DOHH2 (cell line): ENCODE measurements around the gene TRIM34.

Experiments used
- H3F3A ChIP-seq: fragments of 200-600 bp; sonication (generic), shearing (Covaris generic); 2 replicates; pipeline ENCODE4 v1.6.0; 2016; ENCODE audit warnings: antibody characterized with exemption, mild to moderate bottlenecking; ENCODE audit not compliant: control insufficient read depth, insufficient read depth
- H3K27ac ChIP-seq: fragments of 200-600 bp; sonication (generic); 2 replicates; pipeline ENCODE4 v1.5.1; 2014; ENCODE audit warnings: low read depth, mild to moderate bottlenecking, low read length, moderate library complexity
- H3K27me3 ChIP-seq: fragments of 200-600 bp; sonication (generic); 2 replicates; pipeline ENCODE4 v1.6.1; 2014; ENCODE audit warnings: mild to moderate bottlenecking, low read length, mixed read lengths; ENCODE audit not compliant: control insufficient read depth
- H3K36me3 ChIP-seq: fragments of 200-600 bp; sonication (generic); 2 replicates; pipeline ENCODE4 v1.6.1; 2014; ENCODE audit warnings: mild to moderate bottlenecking, low read length, moderate library complexity, mixed read lengths; ENCODE audit not compliant: control insufficient read depth
- H3K4me1 ChIP-seq: fragments of 200-600 bp; sonication (generic); 2 replicates; pipeline ENCODE4 v1.6.1; 2014; ENCODE audit warnings: mild to moderate bottlenecking, low read length, mixed read lengths; ENCODE audit not compliant: control insufficient read depth
- H3K4me2 ChIP-seq: fragments of 200-600 bp; sonication (generic); 2 replicates; pipeline ENCODE4 v1.6.0; 2014; ENCODE audit warnings: mild to moderate bottlenecking, low read length, moderate library complexity
- H3K4me3 ChIP-seq: fragments of 200-600 bp; sonication (generic); 2 replicates; pipeline ENCODE4 v1.5.1; 2014; ENCODE audit warnings: mild to moderate bottlenecking, low read length, mixed read lengths
- H3K79me2 ChIP-seq: fragments of 200-600 bp; sonication (generic); 2 replicates; pipeline ENCODE4 v1.6.1; 2014; ENCODE audit warnings: mild to moderate bottlenecking, low read length, mixed read lengths; ENCODE audit not compliant: control insufficient read depth
- H3K9me2 ChIP-seq: fragments of 200-600 bp; sonication (generic); replicated peaks from 2 replicates; pipeline ENCODE4 v1.6.1; 2014; ENCODE audit warnings: mild to moderate bottlenecking, low read length, mixed read lengths; ENCODE audit not compliant: control insufficient read depth
- H3K9me3 ChIP-seq: fragments of 200-600 bp; sonication (generic); 2 replicates; pipeline ENCODE4 v1.6.1; 2014; ENCODE audit warnings: antibody characterized with exemption, low read length, mixed read lengths; ENCODE audit not compliant: control insufficient read depth, insufficient read depth
- H4K20me1 ChIP-seq: fragments of 200-600 bp; sonication (generic); 2 replicates; pipeline ENCODE4 v1.6.0; 2014; ENCODE audit warnings: low read depth, mild to moderate bottlenecking, antibody characterized with exemption, low read length, moderate library complexity; ENCODE audit not compliant: control insufficient read depth, insufficient read depth
- EZH2phosphoT487 ChIP-seq: fragments of 200-600 bp; sonication (generic); IDR thresholded peaks from 2 replicates; pipeline ENCODE4 v1.6.1; 2017; ENCODE audit warnings: borderline replicate concordance, mild to moderate bottlenecking, antibody characterized with exemption, low read length, moderate library complexity, mixed read lengths
- TF ChIP-seq, protein P1 (sequence below): fragments of 200-600 bp; sonication (generic); IDR thresholded peaks from one replicate; pipeline ENCODE4 v1.5.1; 2014; ENCODE audit warnings: antibody characterized with exemption, mild to moderate bottlenecking, low read depth, low read length; ENCODE audit not compliant: poor library complexity, severe bottlenecking

The TRIM34 gene

DNA sequence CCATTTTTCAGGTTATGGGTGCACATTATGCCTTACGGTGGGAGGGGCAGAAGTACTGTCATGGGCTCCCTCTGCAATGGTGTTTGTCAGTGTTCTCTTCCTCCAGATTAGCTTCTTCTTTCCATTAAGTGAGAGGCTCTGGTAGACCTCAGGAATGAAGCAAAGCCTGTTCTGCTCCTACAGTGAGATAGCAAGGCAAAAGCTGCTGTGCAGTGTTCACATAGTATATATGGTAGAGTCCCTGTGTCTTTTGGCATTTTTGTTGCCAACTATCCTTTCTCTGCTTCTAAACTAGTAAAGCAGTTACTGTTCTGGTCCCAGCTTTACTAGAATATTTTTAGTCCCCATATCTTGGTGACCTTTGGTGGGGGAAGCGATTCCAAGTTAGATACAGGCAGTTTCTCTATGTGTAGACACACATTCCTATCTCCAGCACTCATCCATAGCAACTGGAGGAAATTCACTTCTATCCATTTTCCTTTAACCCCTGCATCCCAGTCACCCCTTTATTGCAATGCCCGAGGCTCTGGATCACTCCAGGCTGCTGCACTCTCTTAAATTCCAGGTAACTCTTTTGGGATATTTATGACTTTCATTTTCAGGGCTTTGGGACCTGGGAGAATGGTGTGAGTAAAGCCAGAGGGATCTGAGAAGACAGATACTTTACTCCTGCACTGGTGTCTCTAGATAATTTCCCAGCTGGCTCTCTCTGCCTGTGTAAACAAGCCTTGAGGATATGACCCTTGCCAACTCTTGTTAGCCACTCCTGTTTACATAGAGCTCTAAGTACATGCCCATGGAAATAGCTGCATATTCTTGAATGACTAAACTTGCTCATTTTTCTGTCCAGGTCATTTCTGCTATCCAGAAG, 3.9 kb upstream of the TRIM34 start:
- H4K20me1 ChIP-seq = no peaks in the 10 kb centered on the region
- H3F3A ChIP-seq = no peaks in the 10 kb centered on the region
- no peaks in the 10 kb centered on the region for H3K36me3 ChIP-seq
- no peaks in the 10 kb centered on the region for H3K27me3 ChIP-seq
- H3K79me2 ChIP-seq = no peaks in the 10 kb centered on the region
- no peaks in the 10 kb centered on the region for H3K9me3 ChIP-seq
- no peak overlapping the region for H3K4me3 ChIP-seq
- TF ChIP-seq EZH2phosphoT487 = no peak
- TF ChIP-seq, protein P1, sequence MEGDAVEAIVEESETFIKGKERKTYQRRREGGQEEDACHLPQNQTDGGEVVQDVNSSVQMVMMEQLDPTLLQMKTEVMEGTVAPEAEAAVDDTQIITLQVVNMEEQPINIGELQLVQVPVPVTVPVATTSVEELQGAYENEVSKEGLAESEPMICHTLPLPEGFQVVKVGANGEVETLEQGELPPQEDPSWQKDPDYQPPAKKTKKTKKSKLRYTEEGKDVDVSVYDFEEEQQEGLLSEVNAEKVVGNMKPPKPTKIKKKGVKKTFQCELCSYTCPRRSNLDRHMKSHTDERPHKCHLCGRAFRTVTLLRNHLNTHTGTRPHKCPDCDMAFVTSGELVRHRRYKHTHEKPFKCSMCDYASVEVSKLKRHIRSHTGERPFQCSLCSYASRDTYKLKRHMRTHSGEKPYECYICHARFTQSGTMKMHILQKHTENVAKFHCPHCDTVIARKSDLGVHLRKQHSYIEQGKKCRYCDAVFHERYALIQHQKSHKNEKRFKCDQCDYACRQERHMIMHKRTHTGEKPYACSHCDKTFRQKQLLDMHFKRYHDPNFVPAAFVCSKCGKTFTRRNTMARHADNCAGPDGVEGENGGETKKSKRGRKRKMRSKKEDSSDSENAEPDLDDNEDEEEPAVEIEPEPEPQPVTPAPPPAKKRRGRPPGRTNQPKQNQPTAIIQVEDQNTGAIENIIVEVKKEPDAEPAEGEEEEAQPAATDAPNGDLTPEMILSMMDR = no peak
- H3K4me2 ChIP-seq = no peak overlapping the region
- no peaks in the 10 kb centered on the region for H3K9me2 ChIP-seq
- H3K4me1 ChIP-seq = peaks cover 15% of the 10 kb centered on the region
- H3K27ac ChIP-seq = no peak overlapping the region

DNA sequence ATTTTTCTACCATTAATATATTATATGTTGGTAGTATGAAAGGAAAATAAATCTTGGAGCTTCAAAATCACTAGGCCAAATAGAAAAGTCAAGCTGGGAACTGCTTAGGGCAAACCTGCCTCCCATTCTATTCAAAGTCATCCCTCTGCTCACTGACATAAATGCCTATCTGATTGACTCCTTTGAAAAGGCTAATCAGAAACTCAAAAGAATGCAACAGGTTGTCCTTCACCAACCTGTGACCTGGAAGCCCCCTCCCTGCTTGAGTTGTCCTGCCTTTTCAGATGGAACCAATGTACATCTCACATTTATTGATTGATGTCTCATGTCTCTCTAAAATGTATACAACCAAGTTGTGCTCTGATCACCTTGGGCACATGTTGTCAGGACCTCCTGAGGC, 3.2 kb upstream of the TRIM34 start:
- Histone ChIP-seq H3K9me3 (no peaks in the 10 kb centered on the region), H3K27ac (no peak overlapping the region), H3K4me1 (peaks cover 16% of the 10 kb centered on the region), H3K4me3 (no peak overlapping the region), H3K36me3 (no peaks in the 10 kb centered on the region), H3K79me2 (no peaks in the 10 kb centered on the region), H3K9me2 (no peaks in the 10 kb centered on the region), H3K4me2 (no peak overlapping the region), H4K20me1 (no peaks in the 10 kb centered on the region), H3K27me3 (no peaks in the 10 kb centered on the region), H3F3A (no peaks in the 10 kb centered on the region)
- TF ChIP-seq, protein P1 = no peak
- TF ChIP-seq EZH2phosphoT487 = no peak

DNA sequence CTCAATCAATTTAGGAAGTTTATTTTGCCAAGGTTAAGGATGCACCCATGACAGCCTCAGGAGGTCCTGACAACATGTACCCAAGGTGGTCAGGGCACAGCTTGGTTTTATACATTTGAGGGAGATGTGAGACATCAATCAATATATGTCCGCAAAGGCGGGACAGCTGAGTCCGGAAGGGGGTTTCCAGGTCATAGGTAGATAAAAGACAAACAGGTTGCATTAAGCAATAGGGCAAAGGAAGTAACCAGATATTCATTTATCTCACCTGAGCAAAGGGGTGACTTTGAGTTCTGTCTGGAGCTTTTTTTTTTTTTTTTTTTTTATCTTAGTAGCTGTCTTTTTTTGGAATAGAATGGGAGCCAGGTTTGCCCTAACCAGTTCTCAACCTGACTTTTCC, 2.0 kb upstream of the TRIM34 start:
- H3K36me3 ChIP-seq = no peaks in the 10 kb centered on the region
- H3K9me2 ChIP-seq = no peaks in the 10 kb centered on the region
- peaks cover 16% of the 10 kb centered on the region for H3K4me1 ChIP-seq
- H3K79me2 ChIP-seq = no peaks in the 10 kb centered on the region
- TF ChIP-seq, protein P1 = no peak
- TF ChIP-seq EZH2phosphoT487 = no peak
- no peak overlapping the region for H3K27ac ChIP-seq
- H3K4me3 ChIP-seq = no peak overlapping the region
- H3K4me2 ChIP-seq = no peak overlapping the region
- no peaks in the 10 kb centered on the region for H4K20me1 ChIP-seq
- H3K9me3 ChIP-seq = no peaks in the 10 kb centered on the region
- H3F3A ChIP-seq = no peaks in the 10 kb centered on the region
- no peaks in the 10 kb centered on the region for H3K27me3 ChIP-seq
